HG03280 (cell line): Measurements from ENCODE around the gene BTN3A1.
"Not testable (repeated sequence)": the region's sequence is repeated elsewhere in the genome, so short reads cannot be mapped to it uniquely, and the experiment has no call there.

Experiments used
- ATAC-seq: cut with Tn5 transposase; IDR thresholded peaks from one replicate; pipeline ENCODE4 v1.9.1; 2021; ENCODE audit warnings: mild to moderate bottlenecking, moderate library complexity; ENCODE audit not compliant: unreplicated experiment

The BTN3A1 gene

DNA sequence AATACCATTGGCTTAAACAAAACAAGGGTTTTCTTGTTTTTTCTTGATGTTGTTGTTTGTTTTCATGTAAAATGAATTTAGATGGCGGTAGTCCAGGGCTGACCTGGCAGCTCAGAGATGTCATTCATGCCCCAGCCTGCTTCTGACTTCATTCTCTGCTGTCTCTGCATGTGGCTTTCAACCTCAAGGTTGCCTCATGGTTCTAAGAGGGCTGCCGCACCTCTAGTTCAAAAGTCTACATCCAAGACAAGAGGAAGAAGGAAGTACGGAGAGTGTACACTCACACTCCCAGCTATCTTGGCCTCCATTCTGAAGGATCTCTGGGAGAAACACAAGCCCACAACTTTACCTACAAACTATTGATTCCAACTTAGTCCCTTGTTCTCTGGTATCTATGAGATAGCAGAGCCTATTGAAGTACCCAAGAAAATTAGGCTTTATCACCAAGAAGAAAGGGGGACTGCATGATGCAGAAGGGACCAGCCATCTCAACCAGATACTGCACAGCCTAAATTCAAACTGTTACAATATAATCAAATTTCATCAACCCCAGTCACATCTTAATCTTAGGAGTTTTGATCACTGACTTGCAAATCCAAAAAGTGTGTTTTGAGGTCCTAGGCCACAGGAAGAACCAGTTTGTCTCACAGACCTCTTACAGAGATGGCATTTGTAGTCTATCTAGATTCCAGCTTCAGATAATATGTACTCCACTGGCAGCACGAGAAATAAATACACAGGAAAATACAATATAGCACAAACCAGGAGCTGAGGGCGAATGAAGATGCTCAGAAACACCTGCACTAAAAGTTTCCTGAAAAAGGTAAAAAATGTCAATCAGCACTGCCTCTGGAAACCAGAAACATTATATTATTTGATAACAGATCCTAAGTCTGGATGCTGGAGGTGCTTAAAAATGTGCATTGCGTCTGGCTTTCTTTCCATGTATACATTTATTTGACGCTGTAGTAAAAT is 37.4 kb downstream of the BTN3A1 start:
- no peak for ATAC-seq

GRCh38 chr6:26440977-26441358 is 38.9 kb downstream of the BTN3A1 start:
- ATAC-seq, result no peak

- ATAC-seq, result no peak
Measured at GRCh38 chr6:26441977-26442376, 39.9 kb downstream of the BTN3A1 start.

DNA sequence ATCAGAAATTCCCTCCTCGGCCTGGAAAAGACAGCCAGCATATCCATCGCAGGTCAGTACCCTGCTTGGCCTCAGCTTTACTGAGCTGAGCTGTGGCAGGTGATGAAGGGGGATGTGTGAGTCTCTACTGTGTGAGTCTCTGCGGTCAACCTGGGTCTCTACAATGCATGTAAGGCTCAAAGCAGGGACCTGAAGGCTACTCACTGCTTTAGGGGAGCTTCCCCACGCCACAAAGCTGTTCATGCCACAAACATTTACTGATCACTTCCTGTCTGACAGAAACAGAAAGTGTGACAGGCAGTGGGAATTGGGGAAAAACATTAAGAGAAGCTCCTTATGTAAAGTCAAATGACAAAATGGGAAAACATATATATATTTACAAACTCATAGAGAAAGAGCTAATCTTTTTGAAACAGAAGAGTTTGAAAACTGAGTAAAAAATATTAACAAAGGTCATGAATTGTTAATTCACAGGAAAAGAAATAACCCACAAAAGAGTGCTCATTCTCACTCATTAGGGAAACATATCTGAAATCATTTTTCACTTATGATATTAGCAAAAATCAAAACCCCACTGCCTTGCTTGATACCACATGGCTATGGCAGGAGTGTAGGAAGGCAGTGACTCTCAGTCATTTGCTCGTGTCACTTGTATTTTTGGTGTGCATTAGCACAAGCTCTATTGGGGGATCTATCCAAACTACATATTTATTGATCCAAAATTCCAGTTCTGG is 44.0 kb downstream of the BTN3A1 start:
- peak; percentile 83 for ATAC-seq

- ATAC-seq, result no peak
Measured at GRCh38 chr6:26447257-26447656, 45.2 kb downstream of the BTN3A1 start.

- no peak for ATAC-seq
Measured at GRCh38 chr6:26450240-26450639, 48.2 kb downstream of the BTN3A1 start.

GRCh38 chr6:26452631-26453235 is 50.7 kb downstream of the BTN3A1 start:
- no peak for ATAC-seq

GRCh38 chr6:26454631-26455030 is 52.6 kb downstream of the BTN3A1 start:
- no peak for ATAC-seq

DNA sequence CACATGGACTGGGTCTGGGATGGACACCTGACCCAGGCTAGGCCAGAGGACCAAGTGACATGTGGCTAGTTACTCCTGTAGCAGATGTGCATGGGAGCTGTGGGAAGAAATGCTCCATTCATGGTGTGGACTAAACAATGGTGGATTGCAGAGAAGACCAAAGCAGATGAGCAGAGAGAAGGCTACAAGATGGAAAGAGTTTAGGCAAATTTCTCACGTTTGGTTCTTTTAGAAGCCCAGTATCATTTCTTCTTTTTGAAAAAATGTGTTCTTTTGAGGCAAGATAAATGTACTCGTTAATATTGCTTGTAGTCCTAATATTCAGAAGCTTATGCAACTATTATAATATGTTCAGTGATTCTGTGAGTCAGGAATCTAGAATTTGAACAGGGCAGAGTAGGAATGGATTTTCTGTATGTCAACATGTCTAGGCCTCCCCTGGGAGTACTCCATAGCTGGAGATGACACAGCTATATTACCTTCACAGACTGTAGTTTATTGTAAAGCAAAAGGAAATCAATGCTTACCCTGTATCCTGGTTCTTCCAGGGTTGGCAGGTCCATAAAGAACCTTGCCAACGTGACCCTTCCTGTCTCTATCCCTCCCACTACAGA is 53.4 kb downstream of the BTN3A1 start:
- ATAC-seq, result no peak

GRCh38 chr6:26457264-26457805 is 55.3 kb downstream of the BTN3A1 start:
- ATAC-seq, result peak; percentile 13

GRCh38 chr6:26457806-26458688 is 56.0 kb downstream of the BTN3A1 start, which contains the start of gene BTN2A1:
Gene BTN2A1, plus strand, starts transcription at chr6:26457955. Its CDS starts 682 bp downstream, at chr6:26458637.
- ATAC-seq, result peak; percentile 97

DNA sequence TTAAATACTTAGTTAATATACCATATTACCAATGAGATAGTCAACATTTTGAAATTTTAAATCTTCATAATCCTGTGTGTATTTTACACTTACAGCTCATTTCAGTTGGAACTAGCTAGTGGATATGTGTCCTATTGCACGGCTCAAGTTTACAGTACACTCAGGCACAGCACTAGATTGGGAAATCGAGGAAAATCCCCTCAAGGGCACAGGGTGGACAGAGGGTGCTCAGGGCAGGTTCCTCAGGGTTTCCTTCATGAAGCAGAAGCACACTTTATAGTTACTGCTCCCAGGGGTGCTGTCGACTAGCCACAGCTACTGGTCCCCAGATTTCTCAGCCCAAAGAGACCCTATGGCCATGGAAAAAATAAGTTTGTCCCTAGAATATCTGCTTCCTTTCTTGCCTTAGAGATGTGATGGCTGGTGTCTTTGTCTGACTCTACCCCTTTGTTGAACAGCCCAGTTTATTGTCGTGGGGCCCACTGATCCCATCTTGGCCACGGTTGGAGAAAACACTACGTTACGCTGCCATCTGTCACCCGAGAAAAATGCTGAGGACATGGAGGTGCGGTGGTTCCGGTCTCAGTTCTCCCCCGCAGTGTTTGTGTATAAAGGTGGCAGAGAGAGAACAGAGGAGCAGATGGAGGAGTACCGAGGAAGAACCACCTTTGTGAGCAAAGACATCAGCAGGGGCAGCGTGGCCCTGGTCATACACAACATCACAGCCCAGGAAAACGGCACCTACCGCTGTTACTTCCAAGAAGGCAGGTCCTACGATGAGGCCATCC is 57.1 kb downstream of the BTN3A1 start:
- ATAC-seq, result no peak

GRCh38 chr6:26461353-26461752 is 59.3 kb downstream of the BTN3A1 start:
- not testable (repeated sequence) for ATAC-seq

DNA sequence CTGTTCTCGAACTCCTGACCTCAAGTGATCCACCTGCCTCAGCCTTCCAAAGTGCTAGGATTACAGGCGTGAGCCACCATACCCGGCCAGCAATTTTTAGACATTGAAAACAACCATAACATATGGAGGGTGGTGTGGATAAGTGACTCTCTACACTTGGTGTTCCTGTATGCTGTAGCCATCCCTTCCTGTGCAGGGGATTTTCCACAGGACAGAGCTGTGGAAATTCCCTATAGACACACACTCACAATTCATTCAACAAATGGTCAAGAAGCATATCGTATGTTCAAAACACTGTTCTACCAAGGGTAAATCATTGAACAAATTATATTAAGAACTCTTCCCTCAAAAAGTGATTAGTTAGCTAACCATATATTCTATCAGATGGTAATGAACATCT is 61.9 kb downstream of the BTN3A1 start:
- ATAC-seq, result no peak

GRCh38 chr6:26464416-26465131 is 62.5 kb downstream of the BTN3A1 start:
- no peak for ATAC-seq
